Glutamatergic neuron (in vitro differentiated cells): ENCODE measurements around the gene HOTAIR. TPM values are rescaled to one million over a fixed set of nuclear protein-coding genes. Genes with fewer than 3 reads are reported as not detected.
A peak's percentile ranks its signal among the peaks of the same experiment; 100 is the strongest.

Source experiments
- DNase-seq: peaks from one replicate; pipeline ENCODE4 v3.0.0; 2022
- H3K27ac Mint-ChIP-seq: one replicate; pipeline ENCODE4 v1.8.0; 2020; ENCODE audit warnings: mild to moderate bottlenecking, mixed read lengths, inconsistent platforms; ENCODE audit not compliant: unreplicated experiment
- H3K27me3 Mint-ChIP-seq: one replicate; pipeline ENCODE4 v1.8.0; 2020; ENCODE audit warnings: mild to moderate bottlenecking, moderate library complexity, mixed read lengths, inconsistent platforms; ENCODE audit not compliant: unreplicated experiment
- H3K36me3 Mint-ChIP-seq: one replicate; pipeline ENCODE4 v1.8.0; 2020; ENCODE audit warnings: mild to moderate bottlenecking, mixed read lengths, inconsistent platforms; ENCODE audit not compliant: unreplicated experiment
- H3K4me1 Mint-ChIP-seq: one replicate; pipeline ENCODE4 v1.8.0; 2020; ENCODE audit warnings: mild to moderate bottlenecking, low read depth, mixed read lengths, inconsistent platforms; ENCODE audit not compliant: unreplicated experiment
- H3K4me3 Mint-ChIP-seq: one replicate; pipeline ENCODE4 v1.8.0; 2020; ENCODE audit warnings: mild to moderate bottlenecking, mixed read lengths, inconsistent platforms; ENCODE audit not compliant: unreplicated experiment
- H3K9me3 Mint-ChIP-seq: one replicate; pipeline ENCODE4 v1.8.0; 2020; ENCODE audit warnings: mild to moderate bottlenecking, moderate library complexity, mixed read lengths, inconsistent platforms; ENCODE audit not compliant: unreplicated experiment
- total RNA-seq: library from RNA; stranded (reverse); fragmentation: NEBNext Ultra II Directional; extraction: Animal tissue kit (Norgen Biotek cat#: 25700); gene quantifications from one replicate; pipeline ENCODE4 v1.2.1, GENCODE V29; 2021; ENCODE audit not compliant: unreplicated experiment
- TF ChIP-seq, protein P1 (sequence below): fragments of 200-600 bp; sonication (generic); IDR thresholded peaks from one replicate; pipeline ENCODE4 v1.5.0; 2021; ENCODE audit not compliant: partially characterized antibody, unreplicated experiment

Gene HOTAIR
- total RNA-seq, 1 donor from 2014 or later: not detected

DNA sequence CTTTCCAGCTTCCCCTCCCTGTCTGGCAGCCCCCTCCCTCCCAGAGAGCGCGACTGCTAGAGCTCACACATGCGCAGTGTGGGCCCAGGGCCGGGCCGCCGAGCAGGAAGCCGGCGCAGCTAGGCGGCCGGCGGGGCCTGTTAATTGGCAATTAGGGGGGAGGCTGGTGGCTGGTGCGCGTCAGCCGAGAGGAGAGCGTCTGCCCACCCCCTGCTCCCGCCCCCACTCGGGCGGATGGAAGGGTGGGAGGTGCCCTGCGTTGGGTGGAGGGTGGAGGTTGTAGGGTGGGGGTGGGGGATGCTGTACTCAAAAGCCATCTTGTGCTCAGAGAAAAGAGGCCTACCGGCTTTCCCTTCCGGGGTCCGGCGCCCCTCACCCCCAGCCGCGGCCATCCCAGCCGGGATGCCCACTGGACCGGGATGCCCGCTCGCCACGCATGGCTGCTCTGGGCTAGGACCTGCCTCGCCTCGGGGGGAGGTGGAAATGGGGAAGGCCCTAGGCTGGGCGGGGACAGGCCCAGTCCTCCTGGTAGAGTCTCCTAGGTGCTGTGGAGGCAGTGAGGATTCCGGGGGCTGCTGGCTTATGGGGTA lies 43.2 kb upstream of the HOTAIR start:
- peaks cover 47% of the 10 kb centered on the region for H3K27me3 Mint-ChIP-seq
- H3K4me3 Mint-ChIP-seq: peak overlapping the region; percentile 88

DNA sequence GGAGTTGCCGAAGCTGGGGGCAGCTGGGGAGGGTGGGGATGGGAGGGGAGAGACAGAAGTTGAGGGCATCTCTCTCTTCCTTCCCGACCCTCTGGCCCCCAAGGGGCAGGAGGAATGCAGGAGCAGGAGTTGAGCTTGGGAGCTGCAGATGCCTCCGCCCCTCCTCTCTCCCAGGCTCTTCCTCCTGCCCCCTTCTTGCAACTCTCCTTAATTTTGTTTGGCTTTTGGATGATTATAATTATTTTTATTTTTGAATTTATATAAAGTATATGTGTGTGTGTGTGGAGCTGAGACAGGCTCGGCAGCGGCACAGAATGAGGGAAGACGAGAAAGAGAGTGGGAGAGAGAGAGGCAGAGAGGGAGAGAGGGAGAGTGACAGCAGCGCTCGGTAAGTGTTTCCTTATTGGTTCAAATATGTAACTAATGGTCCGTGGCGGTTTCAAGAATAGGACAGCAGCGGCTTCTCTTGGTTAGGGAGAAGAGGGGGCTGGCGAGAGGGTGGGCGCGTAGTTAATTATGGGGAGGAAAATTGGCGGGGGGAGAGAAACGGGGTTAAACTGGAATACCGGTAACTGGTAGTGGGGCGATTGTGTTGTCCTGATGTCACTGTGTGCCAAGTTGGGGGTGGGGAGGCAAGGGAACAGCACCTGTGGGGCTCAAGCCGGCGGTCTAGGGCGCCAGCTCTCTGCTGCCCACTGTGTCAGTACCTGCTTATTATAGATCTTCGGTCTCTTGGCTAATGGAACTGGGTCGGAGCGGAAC lies 42.5 kb upstream of the HOTAIR start:
- H3K9me3 Mint-ChIP-seq: peaks cover 4% of the 10 kb centered on the region
- no peaks in the 10 kb centered on the region for H3K36me3 Mint-ChIP-seq
- no peak overlapping the region for H3K27ac Mint-ChIP-seq
- H3K27me3 Mint-ChIP-seq: peaks cover 53% of the 10 kb centered on the region
- peaks cover 9% of the 10 kb centered on the region for H3K4me1 Mint-ChIP-seq
- no peak for DNase-seq
- TF ChIP-seq, protein P1, sequence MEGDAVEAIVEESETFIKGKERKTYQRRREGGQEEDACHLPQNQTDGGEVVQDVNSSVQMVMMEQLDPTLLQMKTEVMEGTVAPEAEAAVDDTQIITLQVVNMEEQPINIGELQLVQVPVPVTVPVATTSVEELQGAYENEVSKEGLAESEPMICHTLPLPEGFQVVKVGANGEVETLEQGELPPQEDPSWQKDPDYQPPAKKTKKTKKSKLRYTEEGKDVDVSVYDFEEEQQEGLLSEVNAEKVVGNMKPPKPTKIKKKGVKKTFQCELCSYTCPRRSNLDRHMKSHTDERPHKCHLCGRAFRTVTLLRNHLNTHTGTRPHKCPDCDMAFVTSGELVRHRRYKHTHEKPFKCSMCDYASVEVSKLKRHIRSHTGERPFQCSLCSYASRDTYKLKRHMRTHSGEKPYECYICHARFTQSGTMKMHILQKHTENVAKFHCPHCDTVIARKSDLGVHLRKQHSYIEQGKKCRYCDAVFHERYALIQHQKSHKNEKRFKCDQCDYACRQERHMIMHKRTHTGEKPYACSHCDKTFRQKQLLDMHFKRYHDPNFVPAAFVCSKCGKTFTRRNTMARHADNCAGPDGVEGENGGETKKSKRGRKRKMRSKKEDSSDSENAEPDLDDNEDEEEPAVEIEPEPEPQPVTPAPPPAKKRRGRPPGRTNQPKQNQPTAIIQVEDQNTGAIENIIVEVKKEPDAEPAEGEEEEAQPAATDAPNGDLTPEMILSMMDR: no peak
- H3K4me3 Mint-ChIP-seq: peak overlapping the region; percentile 88

More for the DNA sequence above, 43.2 kb upstream of the HOTAIR start:
- peaks cover 9% of the 10 kb centered on the region for H3K4me1 Mint-ChIP-seq
- H3K9me3 Mint-ChIP-seq: peaks cover 4% of the 10 kb centered on the region
- no peaks in the 10 kb centered on the region for H3K36me3 Mint-ChIP-seq
- peak; percentile 79 for DNase-seq
- TF ChIP-seq, protein P1: no peak
- no peak overlapping the region for H3K27ac Mint-ChIP-seq

DNA sequence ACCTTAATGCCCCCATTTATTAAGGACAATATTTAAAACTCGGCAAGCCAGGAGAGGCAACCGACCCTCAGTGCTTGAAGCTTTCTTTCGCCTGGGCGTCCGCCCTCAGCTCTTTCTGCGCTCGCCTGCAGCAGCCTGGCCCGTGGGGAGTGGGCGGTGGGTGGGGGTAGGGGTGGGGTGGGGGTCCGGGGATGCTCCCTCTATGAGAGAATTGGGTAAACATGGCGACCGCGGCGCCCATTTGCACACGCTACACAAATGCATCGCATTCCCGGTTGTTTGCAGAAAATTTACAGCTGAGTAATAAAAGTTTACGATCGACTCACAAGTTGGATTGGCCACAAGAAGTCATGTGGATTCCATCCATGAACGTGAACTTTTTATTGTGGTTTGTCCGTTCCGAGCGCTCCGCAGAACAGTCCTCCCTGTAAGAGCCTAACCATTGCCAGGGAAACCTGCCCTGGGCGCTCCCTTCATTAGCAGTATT lies 41.8 kb upstream of the HOTAIR start:
- peaks cover 9% of the 10 kb centered on the region for H3K4me1 Mint-ChIP-seq
- TF ChIP-seq, protein P1: no peak
- no peak overlapping the region for H3K4me3 Mint-ChIP-seq
- H3K27me3 Mint-ChIP-seq: peaks cover 55% of the 10 kb centered on the region
- DNase-seq: no peak
- no peaks in the 10 kb centered on the region for H3K36me3 Mint-ChIP-seq
- peaks cover 6% of the 10 kb centered on the region for H3K9me3 Mint-ChIP-seq
- no peak overlapping the region for H3K27ac Mint-ChIP-seq

DNA sequence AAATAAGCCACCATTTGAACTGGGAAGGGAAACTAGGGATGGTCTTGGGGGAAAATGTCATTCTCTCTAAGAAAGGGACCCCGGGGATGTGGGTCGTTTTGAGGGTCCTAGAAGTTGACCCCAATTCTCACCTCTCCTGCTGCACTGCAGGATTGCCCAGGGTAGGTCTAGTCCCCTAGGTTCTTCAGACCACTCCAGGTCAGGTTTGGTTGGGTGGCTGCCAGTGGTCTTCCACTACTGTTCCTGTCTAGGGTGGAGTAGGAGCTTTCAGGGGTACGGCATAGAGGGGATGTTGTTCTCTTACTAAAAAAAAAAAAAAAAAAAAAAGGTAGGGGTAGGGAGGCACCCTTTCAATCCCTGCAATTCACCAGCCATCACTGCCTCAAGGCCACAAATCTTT lies 41.3 kb upstream of the HOTAIR start:
- Mint-ChIP-seq H3K27me3 (peaks cover 55% of the 10 kb centered on the region), H3K36me3 (no peaks in the 10 kb centered on the region), H3K27ac (no peak overlapping the region), H3K4me1 (peaks cover 9% of the 10 kb centered on the region), H3K4me3 (no peak overlapping the region), H3K9me3 (peaks cover 6% of the 10 kb centered on the region)
- no peak for DNase-seq
- TF ChIP-seq, protein P1: no peak
